HFF-Myc (cell line): ENCODE data around the gene TIAM1.

Experiments used
- DNase-seq: peaks from one replicate; pipeline ENCODE4 v3.0.0-alpha.2; 2011; ENCODE audit warnings: low read depth; ENCODE audit errors: extremely low read depth
- H3K4me3 ChIP-seq: replicated peaks from 2 replicates; pipeline ENCODE4 v1.5.1; 2011; ENCODE audit warnings: low read depth, mild to moderate bottlenecking, control low read depth, low read length
- CTCF ChIP-seq: IDR thresholded peaks from 2 replicates; pipeline ENCODE4 v1.5.1; 2012; ENCODE audit warnings: mild to moderate bottlenecking, low read depth, low read length, control low read depth; ENCODE audit errors: missing control alignments

Gene TIAM1

GRCh38 chr21:31310750-31311149 lies 33.3 kb downstream of the TIAM1 start:
- no peak overlapping the region for H3K4me3 ChIP-seq
- no peak for TF ChIP-seq CTCF
- DNase-seq, result no peak

GRCh38 chr21:31308584-31308983 lies 35.5 kb downstream of the TIAM1 start:
- H3K4me3 ChIP-seq, result no peak overlapping the region
- TF ChIP-seq CTCF, result no peak
- no peak for DNase-seq

GRCh38 chr21:31305888-31306287 lies 38.2 kb downstream of the TIAM1 start:
- TF ChIP-seq CTCF, result no peak
- DNase-seq, result no peak
- no peak overlapping the region for H3K4me3 ChIP-seq

- no peak overlapping the region for H3K4me3 ChIP-seq
- TF ChIP-seq CTCF, result no peak
- DNase-seq, result no peak
These were observed 44.5 kb downstream of the TIAM1 start for GRCh38 chr21:31299291-31300147.

GRCh38 chr21:31298618-31299269 lies 45.3 kb downstream of the TIAM1 start:
- no peak for DNase-seq
- no peak overlapping the region for H3K4me3 ChIP-seq
- TF ChIP-seq CTCF, result no peak

- H3K4me3 ChIP-seq, result no peak overlapping the region
- TF ChIP-seq CTCF, result no peak
- no peak for DNase-seq
These were observed 46.3 kb downstream of the TIAM1 start for GRCh38 chr21:31297806-31298205.
